GM19328 (cell line): ENCODE results near the gene PLIN3.
"Not testable (repeated sequence)": the region's sequence is repeated elsewhere in the genome, so short reads cannot be mapped to it uniquely, and the experiment has no call there.

Experiments
- ATAC-seq: cut with Tn5 transposase; IDR thresholded peaks from one replicate; pipeline ENCODE4 v1.9.1; 2021; ENCODE audit warnings: mild to moderate bottlenecking, moderate library complexity; ENCODE audit not compliant: unreplicated experiment

The PLIN3 gene

GRCh38 chr19:4867534-4868285, at the start of gene PLIN3:
PLIN3 (minus strand) TSS chr19:4867667; CDS start chr19:4861394, 6,273 bp downstream.
- peak; percentile 59 for ATAC-seq

GRCh38 chr19:4916292-4917082, 49.0 kb upstream of the PLIN3 start:
- ATAC-seq = no peak

GRCh38 chr19:4914736-4915501, 47.5 kb upstream of the PLIN3 start:
- no peak for ATAC-seq

- ATAC-seq = no peak
Observed at GRCh38 chr19:4913996-4914735, 46.7 kb upstream of the PLIN3 start.

- no peak for ATAC-seq
Observed at GRCh38 chr19:4911786-4912672, 44.6 kb upstream of the PLIN3 start.

GRCh38 chr19:4911314-4911713, 43.8 kb upstream of the PLIN3 start:
- ATAC-seq = no peak

GRCh38 chr19:4910594-4911281, 43.3 kb upstream of the PLIN3 start:
- no peak for ATAC-seq

- peak; percentile 74 for ATAC-seq
Observed at GRCh38 chr19:4909897-4910593, 42.6 kb upstream of the PLIN3 start.

- no peak for ATAC-seq
Observed at GRCh38 chr19:4909156-4909896, 41.9 kb upstream of the PLIN3 start, which contains the start of gene UHRF1. UHRF1 (plus strand) TSS chr19:4909501; CDS start chr19:4910886, 1,385 bp downstream.

GRCh38 chr19:4908781-4909155, 41.3 kb upstream of the PLIN3 start:
- no peak for ATAC-seq

- ATAC-seq = no peak
Observed at GRCh38 chr19:4908360-4908759, 40.9 kb upstream of the PLIN3 start.

GRCh38 chr19:4906963-4907362, 39.5 kb upstream of the PLIN3 start:
- ATAC-seq = no peak

GRCh38 chr19:4904481-4904880, 37.0 kb upstream of the PLIN3 start:
- ATAC-seq = no peak

GRCh38 chr19:4902796-4903195, 35.3 kb upstream of the PLIN3 start, which contains the start of gene ARRDC5:
ARRDC5 (minus strand) TSS chr19:4902896; CDS start chr19:4902825, 71 bp downstream.
- ATAC-seq = no peak

- ATAC-seq = not testable (repeated sequence)
Observed at GRCh38 chr19:4900879-4901278, 33.4 kb upstream of the PLIN3 start.

- no peak for ATAC-seq
Observed at GRCh38 chr19:4897146-4897545, 29.7 kb upstream of the PLIN3 start.

- no peak for ATAC-seq
Observed at GRCh38 chr19:4896372-4896771, 28.9 kb upstream of the PLIN3 start.

- not testable (repeated sequence) for ATAC-seq
Observed at GRCh38 chr19:4892962-4893361, 25.5 kb upstream of the PLIN3 start.
